Caco-2 (cell line): ENCODE results near the gene ERVV-1. TPM values are rescaled to one million over a fixed set of nuclear protein-coding genes. Genes with fewer than 3 reads are reported as not detected.
A peak's percentile ranks its signal among the peaks of the same experiment; 100 is the strongest.

ENCODE experiments used
- BruUV-seq: library from RNA; stranded (reverse); fragments of 400-500 nt; replicated peaks from 2 replicates; lab custom pipeline; 2021; lab: Mats Ljungman, UMichigan
- CTCF ChIA-PET: fragments of 300-600 bp; sonication (Branson Sonifier 250); formaldehyde crosslinking; loops from one replicate; lab custom pipeline; 2022; ENCODE audit warnings: antibody characterized with exemption; lab: Charles Lee
- POLR2A ChIA-PET: fragments of 300-600 bp; sonication (Branson Sonifier 250); formaldehyde crosslinking; loops from one replicate; lab custom pipeline; 2022; ENCODE audit warnings: antibody characterized with exemption; lab: Charles Lee
- DNase-seq, 2 experiments: peaks; one replicate each; pipeline versions ENCODE4 v3.0.0 to v3.0.0-alpha.2; 2020 to 2022
- H3K27me3 ChIP-seq: replicated peaks from 2 replicates; pipeline ENCODE4 v1.6.0; 2011; ENCODE audit warnings: low read length; ENCODE audit not compliant: control insufficient read depth, insufficient read depth
- H3K36me3 ChIP-seq: 2 replicates; pipeline ENCODE4 v1.5.1; 2011; ENCODE audit warnings: low read length; ENCODE audit not compliant: control insufficient read depth, insufficient read depth
- H3K4me1 ChIP-seq: fragments of 250-450 bp; sonication (Bioruptor Pico); 2 replicates; pipeline ENCODE4 v1.5.1; 2020; ENCODE audit warnings: mild to moderate bottlenecking
- H3K4me3 ChIP-seq: 2 replicates; pipeline ENCODE4 v1.5.1; 2011; ENCODE audit warnings: low read depth, mild to moderate bottlenecking, control low read depth, low read length
- H3K9me3 ChIP-seq: fragments of 250-450 bp; sonication (Bioruptor Pico); 2 replicates; pipeline ENCODE4 v1.5.1; 2020; ENCODE audit warnings: mild to moderate bottlenecking, moderate library complexity
- H3K27ac Mint-ChIP-seq: one replicate; pipeline ENCODE4 v1.8.0; 2022; ENCODE audit warnings: mixed read lengths; ENCODE audit not compliant: unreplicated experiment
- H3K27me3 Mint-ChIP-seq: one replicate; pipeline ENCODE4 v1.8.0; 2022; ENCODE audit warnings: mixed read lengths; ENCODE audit not compliant: insufficient read depth, unreplicated experiment
- H3K36me3 Mint-ChIP-seq: one replicate; pipeline ENCODE4 v1.8.0; 2022; ENCODE audit warnings: mild to moderate bottlenecking, mixed read lengths; ENCODE audit not compliant: insufficient read depth, unreplicated experiment
- H3K4me1 Mint-ChIP-seq: one replicate; pipeline ENCODE4 v1.8.0; 2022; ENCODE audit warnings: low read depth, mixed read lengths; ENCODE audit not compliant: unreplicated experiment
- H3K4me3 Mint-ChIP-seq: one replicate; pipeline ENCODE4 v1.8.0; 2022; ENCODE audit warnings: mild to moderate bottlenecking, moderate library complexity, mixed read lengths; ENCODE audit not compliant: unreplicated experiment
- H3K9me3 Mint-ChIP-seq: one replicate; pipeline ENCODE4 v1.8.0; 2022; ENCODE audit warnings: mixed read lengths; ENCODE audit not compliant: unreplicated experiment
- intact Hi-C: fragments of 100-400 bp; cut with micrococcal nuclease; formaldehyde crosslinking; loops from one replicate; pipeline ENCODE4 v1.10.0; 2022; ENCODE audit not compliant: unreplicated experiment
- total RNA-seq: library from RNA; stranded (reverse); gene quantifications from 2 replicates; pipeline ENCODE4 v1.2.3, GENCODE V29; 2022
- TF ChIP-seq, protein P1 (sequence below), 2 experiments: fragments of 200-600 bp in 1 of 2; IDR thresholded peaks; 1 replicate in 1 of 2; 2 replicates in 1 of 2; pipeline versions ENCODE4 v1.5.1 to v1.8.0; 2011 to 2022; ENCODE audit warnings: antibody characterized with exemption in 1 of 2, control low read depth in 1 of 2, inconsistent platforms in 1 of 2, low read depth in 1 of 2, low read length in 1 of 2, mild to moderate bottlenecking in 1 of 2, moderate library complexity in 1 of 2; ENCODE audit not compliant: insufficient read depth in 1 of 2, severe bottlenecking in 1 of 2, unreplicated experiment in 1 of 2

Gene ERVV-1
- total RNA-seq, 1 experiment from 2014 or later = not detected

- DNase-seq = no peak
- ChIA-PET POLR2A (no interaction called here), CTCF (no interaction called here)
- Mint-ChIP-seq H3K4me3 (no peak overlapping the region), H3K27ac (no peak overlapping the region), H3K9me3 (no peaks in the 10 kb centered on the region), H3K36me3 (no peaks in the 10 kb centered on the region), H3K4me1 (no peaks in the 10 kb centered on the region), H3K27me3 (no peaks in the 10 kb centered on the region)
- no peaks in the 10 kb centered on the region for H3K36me3 ChIP-seq
- peaks cover 26% of the 10 kb centered on the region for H3K9me3 ChIP-seq
- TF ChIP-seq, protein P1, sequence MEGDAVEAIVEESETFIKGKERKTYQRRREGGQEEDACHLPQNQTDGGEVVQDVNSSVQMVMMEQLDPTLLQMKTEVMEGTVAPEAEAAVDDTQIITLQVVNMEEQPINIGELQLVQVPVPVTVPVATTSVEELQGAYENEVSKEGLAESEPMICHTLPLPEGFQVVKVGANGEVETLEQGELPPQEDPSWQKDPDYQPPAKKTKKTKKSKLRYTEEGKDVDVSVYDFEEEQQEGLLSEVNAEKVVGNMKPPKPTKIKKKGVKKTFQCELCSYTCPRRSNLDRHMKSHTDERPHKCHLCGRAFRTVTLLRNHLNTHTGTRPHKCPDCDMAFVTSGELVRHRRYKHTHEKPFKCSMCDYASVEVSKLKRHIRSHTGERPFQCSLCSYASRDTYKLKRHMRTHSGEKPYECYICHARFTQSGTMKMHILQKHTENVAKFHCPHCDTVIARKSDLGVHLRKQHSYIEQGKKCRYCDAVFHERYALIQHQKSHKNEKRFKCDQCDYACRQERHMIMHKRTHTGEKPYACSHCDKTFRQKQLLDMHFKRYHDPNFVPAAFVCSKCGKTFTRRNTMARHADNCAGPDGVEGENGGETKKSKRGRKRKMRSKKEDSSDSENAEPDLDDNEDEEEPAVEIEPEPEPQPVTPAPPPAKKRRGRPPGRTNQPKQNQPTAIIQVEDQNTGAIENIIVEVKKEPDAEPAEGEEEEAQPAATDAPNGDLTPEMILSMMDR (IDR thresholded peaks at IDR 0.05; ENCODE audit: insufficient read depth in 1 of 2, low read depth in 1 of 2, low read length in 1 of 2, severe bottlenecking in 1 of 2, unreplicated experiment in 1 of 2) = no peak
- no peaks in the 10 kb centered on the region for H3K4me1 ChIP-seq
- intact Hi-C loops = no loop called here
- no TSS peak for BruUV-seq
- H3K27me3 ChIP-seq = no peaks in the 10 kb centered on the region
- H3K4me3 ChIP-seq = no peak overlapping the region
Measured at GRCh38 chr19:53004242-53004641, 9.5 kb upstream of the ERVV-1 start.

DNA sequence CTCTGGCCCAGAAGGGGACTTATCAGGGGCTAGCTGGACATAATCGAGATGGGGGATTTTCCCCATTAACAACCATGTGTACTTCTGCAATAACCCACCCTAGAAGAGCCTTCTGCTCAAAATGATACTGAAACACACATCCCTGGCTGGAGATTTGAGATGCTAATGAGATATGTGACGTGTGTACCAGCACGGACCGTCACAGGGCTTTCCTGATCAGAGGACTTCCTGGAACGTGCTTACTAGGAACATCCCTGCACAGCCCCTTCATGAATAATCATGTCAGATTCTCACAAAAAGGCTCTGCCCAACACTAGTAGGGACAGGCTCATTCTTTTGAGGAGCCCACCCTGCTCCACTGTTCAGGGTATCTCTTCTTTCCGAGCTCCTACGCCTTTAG, 6.5 kb upstream of the ERVV-1 start:
- DNase-seq = no peak
- Mint-ChIP-seq H3K9me3 (peaks cover 16% of the 10 kb centered on the region), H3K4me1 (no peaks in the 10 kb centered on the region), H3K27ac (no peak overlapping the region), H3K4me3 (peak overlapping the region; percentile 18), H3K27me3 (no peaks in the 10 kb centered on the region), H3K36me3 (no peaks in the 10 kb centered on the region)
- TF ChIP-seq, protein P1 (IDR thresholded peaks at IDR 0.05; ENCODE audit: insufficient read depth in 1 of 2, low read depth in 1 of 2, low read length in 1 of 2, severe bottlenecking in 1 of 2, unreplicated experiment in 1 of 2) = no peak
- intact Hi-C loops = no loop called here
- CTCF ChIA-PET = no interaction called here
- Histone ChIP-seq H3K4me1 (no peaks in the 10 kb centered on the region), H3K27me3 (no peaks in the 10 kb centered on the region), H3K4me3 (no peak overlapping the region), H3K36me3 (no peaks in the 10 kb centered on the region), H3K9me3 (peaks cover 23% of the 10 kb centered on the region)
- POLR2A ChIA-PET = interaction anchor here (0.6 kb wide), 1 partner anchor 27 kb away, joined by 3 read pairs; no protein-coding TSS in a partner anchor
- BruUV-seq = no TSS peak

GRCh38 chr19:53007606-53008005, 6.1 kb upstream of the ERVV-1 start:
- no peaks in the 10 kb centered on the region for H3K27me3 ChIP-seq
- Mint-ChIP-seq H3K9me3 (peaks cover 16% of the 10 kb centered on the region), H3K27ac (no peak overlapping the region), H3K27me3 (no peaks in the 10 kb centered on the region), H3K4me3 (peak overlapping the region; percentile 18), H3K4me1 (no peaks in the 10 kb centered on the region), H3K36me3 (no peaks in the 10 kb centered on the region)
- TF ChIP-seq, protein P1 (IDR thresholded peaks at IDR 0.05; ENCODE audit: insufficient read depth in 1 of 2, low read depth in 1 of 2, low read length in 1 of 2, severe bottlenecking in 1 of 2, unreplicated experiment in 1 of 2) = no peak
- intact Hi-C loops = no loop called here
- H3K9me3 ChIP-seq = peaks cover 26% of the 10 kb centered on the region
- no peaks in the 10 kb centered on the region for H3K4me1 ChIP-seq
- H3K36me3 ChIP-seq = no peaks in the 10 kb centered on the region
- CTCF ChIA-PET = no interaction called here
- BruUV-seq = no TSS peak
- POLR2A ChIA-PET = interaction anchor here (0.6 kb wide), 1 partner anchor 27 kb away, joined by 3 read pairs; no protein-coding TSS in a partner anchor
- no peak overlapping the region for H3K4me3 ChIP-seq
- DNase-seq = no peak
